ENCODE measurements around the gene PDE4DIP.
A peak's percentile ranks its signal among the peaks of the same experiment; 100 is the strongest.
"Not testable (repeated sequence)": the region's sequence is repeated elsewhere in the genome, so short reads cannot be mapped to it uniquely, and the experiment has no call there.

PDE4DIP gene

DNA sequence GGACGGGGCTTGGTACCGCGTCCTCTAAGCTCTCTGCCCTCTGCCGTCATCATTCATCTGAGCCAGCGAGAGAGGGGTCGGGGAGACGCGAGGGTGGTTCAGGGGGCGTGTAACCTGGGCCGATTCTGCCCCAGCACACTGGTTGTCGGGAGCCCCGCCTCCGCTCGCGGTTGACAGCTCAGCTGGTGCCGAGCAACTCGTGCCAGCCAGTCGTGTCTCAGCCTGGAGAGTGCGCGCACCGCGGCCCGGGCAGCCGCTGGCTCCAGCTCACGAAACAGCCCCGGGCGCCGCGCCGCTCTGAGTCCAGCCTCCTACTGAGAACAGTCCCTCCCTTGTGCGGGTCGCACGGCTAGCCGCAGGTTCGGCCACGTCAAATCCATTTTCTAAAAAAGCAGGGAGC lies at the start of gene PDE4DIP:
Gene PDE4DIP (plus strand): TSS at position 209 of the 400 bp plus-strand sequence. CDS start 347 bp downstream, outside the sequence.
- peak; percentile 22 for DNase-seq

DNA sequence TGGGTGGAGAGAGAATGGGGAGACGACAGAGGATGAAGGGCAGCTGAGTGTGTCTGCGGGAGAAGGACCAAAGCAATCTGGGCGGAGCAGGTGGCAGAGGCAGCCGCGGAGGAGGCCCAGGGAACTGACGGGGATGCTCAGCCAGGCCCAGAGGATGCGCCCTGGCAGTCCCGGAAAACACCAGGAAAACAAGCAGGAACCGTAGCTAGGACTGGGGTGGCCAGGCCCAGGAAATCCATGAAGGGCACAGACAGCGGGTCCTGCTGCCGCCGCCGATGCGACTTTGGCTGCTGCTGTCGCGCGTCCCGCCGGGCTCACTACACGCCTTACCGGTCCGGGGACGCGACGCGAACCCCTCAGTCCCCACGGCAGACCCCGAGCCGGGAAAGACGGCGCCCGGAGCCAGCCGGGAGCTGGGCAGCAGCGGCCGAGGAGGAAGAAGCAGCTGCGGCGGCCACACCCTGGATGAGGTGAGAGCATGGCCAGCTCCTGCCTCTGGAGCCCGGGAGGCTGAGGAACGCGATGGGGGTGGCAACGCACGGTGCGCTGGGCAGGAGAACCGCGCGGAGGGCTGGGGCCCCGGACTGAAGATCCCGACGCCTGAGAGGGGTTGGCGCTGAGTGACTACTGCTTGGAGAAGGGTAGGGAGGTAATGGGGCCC lies 35.8 kb upstream of the PDE4DIP start:
- DNase-seq, result not testable (repeated sequence)

DNA sequence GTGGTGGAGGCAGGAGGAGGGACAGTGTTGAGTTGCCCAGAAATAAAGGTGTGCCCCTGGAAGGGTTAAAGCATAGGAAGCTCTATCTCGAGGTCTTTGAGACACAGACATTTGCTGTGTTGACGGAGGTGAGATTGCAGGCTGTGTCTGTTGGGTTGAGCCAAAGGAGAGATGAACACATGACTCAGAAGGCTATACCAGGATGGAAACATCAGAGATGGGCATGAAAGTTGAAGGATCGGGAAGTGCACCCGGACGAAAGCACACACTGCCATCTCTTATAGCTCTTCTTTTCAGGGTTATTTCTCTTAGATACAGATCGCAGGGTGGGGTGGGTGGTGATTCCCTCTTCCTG lies 35.3 kb upstream of the PDE4DIP start:
- not testable (repeated sequence) for DNase-seq

DNA sequence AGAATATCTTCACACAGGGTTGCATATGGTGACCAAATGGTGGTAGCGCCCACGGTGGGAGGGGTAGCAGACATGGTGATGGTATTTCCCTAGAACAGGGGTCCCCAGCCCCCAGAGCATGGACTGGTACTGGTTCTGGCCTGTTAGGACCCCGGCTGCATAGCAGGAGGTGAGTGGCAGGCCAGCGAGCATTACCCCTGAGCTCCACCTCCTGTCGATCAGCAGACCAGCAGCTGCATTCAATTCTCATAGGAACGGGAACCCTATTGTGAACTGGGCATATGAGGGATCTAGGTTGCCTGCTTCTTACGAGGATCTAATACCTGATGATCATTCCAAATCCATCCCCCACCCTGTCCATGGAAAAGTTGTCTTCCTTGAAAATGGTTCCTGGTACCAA lies 22.0 kb upstream of the PDE4DIP start:
- DNase-seq, result not testable (repeated sequence)

DNA sequence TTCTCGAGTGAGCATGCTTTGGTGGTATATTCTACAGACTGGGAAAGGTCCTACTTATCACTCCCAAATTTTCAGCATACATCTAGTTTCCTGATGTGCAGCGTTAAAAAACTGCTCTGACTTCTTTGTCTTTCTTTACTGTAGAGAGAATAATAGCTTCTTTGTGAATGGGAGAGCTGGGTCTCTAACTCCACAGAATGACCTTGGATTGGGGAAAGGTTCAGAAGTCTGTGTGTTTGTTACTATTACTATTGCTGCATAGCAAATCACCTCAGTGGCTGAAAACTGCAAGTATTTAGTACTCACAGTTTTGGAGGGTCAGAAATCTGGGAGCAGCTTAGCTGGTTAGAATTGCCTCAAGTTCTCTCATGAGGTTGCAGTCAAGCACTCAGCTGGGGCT lies 20.4 kb upstream of the PDE4DIP start:
- not testable (repeated sequence) for DNase-seq

DNA sequence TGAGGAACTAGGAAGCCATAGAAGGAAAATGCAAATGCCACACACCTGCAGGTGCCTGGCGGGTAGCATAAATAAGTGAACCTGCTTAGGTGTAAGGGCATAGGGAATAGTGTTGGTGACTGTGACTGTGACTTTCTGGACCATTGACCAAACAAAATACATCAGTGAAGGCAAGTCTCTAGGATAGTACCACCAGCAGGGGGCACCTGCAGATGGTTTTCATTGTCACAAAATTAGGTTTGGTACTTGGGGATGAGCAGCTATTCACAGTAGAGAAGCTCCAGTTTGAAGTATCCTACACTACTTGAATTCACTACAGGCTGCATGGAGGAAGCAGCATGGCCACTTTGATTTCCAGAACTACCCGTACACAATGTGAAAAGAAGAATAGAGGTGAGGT lies 19.2 kb upstream of the PDE4DIP start:
- DNase-seq, result not testable (repeated sequence)

DNA sequence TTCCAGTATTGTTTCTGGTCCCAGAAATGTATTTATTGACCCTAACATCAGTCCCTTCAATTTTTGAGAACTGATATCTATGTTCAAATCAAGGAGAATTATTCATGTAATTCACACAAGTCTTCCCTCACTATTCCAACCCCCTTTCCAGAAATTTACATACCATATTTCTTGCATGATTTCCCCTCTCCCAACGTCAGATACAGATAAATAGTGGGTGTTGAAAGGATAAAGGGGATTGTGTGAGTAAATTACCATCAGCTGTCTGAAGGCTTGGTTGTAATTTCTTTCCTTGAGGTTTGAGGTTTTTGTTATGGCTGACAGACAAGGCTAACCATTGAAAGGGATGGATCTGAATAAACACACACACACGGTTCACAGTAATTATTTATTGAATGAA lies 15.7 kb upstream of the PDE4DIP start:
- not testable (repeated sequence) for DNase-seq

DNA sequence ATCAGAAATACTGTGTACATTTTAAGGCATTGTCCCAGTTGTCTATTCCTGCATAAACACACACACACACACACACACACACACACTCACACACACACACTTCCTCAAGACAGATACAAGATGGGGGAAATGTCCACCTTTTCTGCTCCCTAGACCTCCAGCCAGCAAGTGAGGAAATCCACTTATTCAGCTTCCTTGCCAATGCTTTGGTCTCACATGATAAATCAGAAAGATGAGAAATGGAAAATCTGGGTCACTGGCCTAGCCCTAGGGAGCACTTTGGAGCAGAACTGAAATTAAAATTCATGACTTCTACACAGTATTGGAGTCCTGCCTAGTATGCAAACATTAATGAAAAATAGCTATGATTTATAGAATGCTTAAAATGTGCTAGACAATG lies 15.3 kb upstream of the PDE4DIP start:
- DNase-seq, result not testable (repeated sequence)

DNA sequence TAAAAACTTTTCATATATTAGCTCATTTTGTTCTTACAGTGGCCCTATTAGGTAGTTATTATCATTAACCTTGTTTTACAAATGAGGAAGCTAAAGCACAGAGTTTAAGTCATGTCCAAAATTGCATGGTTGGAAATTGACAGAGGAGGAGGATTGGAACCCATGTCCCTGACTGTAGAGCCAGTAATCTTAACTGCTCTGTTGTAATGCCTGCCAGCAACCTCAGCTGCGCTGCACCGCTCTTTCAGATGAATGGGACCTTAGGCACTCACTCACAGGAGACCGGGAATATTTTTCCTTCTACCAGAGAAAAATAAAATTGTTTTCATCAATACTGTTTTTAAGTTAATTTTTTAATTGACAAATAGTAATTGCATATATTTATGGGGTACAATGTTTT lies 14.9 kb upstream of the PDE4DIP start:
- not testable (repeated sequence) for DNase-seq

DNA sequence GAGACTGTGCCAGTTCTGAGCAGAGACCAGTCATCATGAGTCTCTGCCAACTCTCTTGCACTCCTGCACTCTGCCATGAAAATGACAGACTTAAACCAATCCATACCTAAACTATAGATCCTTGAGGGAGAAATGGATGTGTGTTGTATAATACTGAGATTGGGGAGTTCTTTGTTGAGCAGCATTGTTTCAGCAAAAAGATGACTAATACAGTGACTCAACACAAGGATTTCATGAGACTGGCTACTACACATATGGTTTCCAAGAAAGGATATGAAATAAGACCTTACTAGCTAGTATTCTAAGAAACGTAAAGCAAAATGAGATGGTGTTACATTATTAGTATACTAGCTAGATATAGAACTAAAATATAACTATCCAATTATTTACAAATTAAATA lies 3.0 kb upstream of the PDE4DIP start:
- not testable (repeated sequence) for DNase-seq

DNA sequence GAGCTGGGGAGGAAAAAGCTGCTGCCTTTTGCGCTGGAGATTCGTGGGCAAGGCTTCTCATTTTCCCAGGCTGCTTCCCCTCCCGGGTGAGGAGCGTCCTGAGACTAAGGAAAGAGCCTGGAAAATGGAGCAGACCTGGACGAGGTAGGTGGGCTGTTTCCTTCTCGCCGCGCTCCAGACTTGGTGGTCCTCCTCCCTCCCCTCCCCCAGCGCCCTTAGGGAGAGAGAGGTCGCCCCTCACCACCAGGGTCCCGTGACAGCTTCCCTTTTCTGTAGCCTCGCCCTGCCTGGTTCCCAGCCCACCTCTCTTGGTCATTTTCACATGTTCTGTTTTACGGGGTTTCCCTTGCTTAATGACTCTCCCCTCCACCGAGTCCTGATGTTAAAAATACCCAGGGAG lies 423 bp downstream of the PDE4DIP start:
- not testable (repeated sequence) for DNase-seq

DNA sequence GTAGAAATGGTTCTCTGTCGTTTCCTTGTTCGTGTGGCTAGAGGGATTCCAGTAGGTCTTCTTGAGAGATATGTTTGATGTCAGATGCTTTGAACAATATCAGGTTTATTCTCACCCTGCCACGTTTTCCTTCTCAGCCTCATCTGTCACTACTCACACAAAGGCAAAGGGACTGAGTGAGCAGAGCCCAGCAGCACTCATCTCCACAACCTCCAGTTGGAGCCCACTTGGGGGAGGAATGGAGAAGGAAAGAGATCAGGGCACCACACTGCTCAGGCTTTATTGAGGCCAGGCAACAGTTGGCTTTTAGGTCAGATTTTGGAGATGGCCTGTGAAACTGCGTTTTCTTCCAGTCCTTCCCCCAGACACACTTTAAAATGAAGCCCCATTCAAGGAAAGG lies 840 bp downstream of the PDE4DIP start:
- DNase-seq, result not testable (repeated sequence)

DNA sequence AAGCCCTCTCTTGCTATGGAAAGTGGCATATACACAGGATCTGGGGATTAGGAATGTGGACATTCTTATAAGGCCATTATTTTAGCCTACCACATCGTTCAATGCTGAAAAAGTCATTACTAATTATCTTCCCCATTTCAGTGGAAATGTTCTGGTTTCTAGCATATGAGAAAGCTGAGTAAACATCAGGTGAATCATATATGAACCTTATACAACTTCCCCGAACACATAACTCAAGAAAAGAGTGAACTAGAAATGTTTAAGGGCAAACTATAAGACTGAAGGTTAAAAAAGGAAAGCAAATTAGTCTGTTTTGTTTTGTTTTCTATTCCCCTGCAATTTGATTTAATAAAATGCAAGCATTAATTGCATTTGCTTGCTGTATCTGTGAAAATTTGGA lies 6.1 kb downstream of the PDE4DIP start:
- DNase-seq, result not testable (repeated sequence)

DNA sequence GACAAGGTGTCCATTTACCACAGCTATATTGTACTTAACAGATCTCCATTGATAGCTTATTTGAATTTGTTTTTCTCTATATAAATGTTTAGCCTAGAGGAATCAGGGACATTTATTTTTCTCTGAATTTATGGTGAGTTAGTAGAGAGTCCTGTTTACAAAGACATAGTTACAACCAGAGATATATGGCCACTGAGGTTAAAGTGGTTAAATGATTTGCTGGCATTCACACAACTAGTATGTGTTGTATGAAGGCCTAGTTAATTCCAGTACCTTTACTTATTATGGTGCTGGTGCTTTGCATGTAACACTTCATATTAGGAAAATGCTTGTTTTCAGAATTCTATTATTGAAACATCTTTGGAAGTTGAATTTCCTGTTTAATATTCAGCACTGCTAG lies 6.6 kb downstream of the PDE4DIP start:
- DNase-seq, result not testable (repeated sequence)

DNA sequence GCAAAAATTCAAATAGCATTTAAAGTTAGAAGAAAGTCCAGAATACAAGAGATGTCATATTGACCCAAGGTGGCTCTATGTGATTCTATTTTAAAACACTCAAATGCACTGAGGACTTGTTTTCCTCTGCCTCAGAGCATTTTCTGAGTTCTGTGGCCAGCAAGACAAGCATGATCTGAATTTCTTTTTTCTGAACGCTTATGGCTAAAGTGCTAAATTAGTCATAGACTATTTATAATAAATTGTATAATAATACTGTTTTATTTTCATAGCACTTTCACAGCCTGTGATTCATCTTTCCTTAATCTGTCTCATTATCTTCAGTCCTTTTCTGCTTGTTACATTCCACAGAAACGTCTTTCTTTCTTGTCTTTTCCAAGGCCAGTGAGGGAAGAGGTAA lies 7.5 kb downstream of the PDE4DIP start:
- not testable (repeated sequence) for DNase-seq

DNA sequence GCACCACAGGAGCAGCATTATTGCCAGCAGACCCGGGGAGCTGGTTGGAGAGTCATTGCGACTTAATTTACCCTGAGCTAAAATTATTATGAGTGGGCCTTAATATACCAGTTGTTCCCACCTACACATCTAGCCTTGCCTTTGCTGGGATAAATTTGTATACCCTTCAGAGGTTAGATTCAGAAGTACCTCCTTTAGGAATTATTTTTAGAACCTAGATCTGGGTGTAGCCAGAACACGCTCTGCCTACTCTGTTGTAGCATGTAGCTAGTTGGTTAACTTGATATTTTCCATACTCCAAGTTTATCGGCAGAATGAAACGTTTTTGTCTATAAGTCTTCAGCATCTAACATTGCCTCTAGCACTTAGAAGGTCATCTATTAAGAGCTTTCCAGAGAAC lies 9.1 kb downstream of the PDE4DIP start:
- DNase-seq, result not testable (repeated sequence)

DNA sequence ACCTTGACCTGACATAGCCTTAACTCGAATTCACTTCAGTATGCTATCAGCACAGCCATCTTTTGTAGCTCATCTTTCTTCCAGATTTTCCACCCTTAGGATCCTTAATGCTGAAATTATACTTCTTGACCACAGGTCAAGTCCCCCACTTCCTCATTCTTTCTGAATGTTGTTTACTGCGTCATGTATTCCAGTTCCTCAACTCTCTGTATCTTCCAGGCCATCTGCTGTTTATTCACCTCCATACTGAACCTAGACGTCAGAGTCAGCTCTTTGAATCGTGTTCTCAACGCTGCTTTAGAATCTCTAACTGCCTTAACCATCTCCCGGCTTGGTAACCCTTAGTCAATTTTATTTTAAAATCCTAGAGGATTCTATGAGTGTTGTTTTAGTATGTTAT lies 9.8 kb downstream of the PDE4DIP start:
- not testable (repeated sequence) for DNase-seq

DNA sequence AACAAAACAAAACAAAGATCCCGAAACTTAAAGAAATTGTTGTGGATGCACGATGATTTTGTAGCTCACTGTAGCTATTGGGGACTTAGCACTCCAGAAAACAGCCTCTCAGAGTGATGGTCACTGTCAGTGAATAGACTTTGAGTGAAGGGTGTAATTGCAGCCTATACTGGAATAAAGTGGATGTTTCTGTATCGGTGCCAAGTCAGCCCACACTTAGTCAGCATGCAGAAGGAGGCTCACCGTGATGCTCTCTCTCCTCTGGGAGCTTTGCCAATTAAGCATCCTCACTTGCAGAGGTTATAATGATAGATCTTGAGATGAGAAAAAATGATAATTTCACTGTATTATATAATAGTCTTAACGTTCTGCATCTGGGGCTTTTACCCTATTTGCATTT lies 11.1 kb downstream of the PDE4DIP start:
- DNase-seq, result not testable (repeated sequence)

DNA sequence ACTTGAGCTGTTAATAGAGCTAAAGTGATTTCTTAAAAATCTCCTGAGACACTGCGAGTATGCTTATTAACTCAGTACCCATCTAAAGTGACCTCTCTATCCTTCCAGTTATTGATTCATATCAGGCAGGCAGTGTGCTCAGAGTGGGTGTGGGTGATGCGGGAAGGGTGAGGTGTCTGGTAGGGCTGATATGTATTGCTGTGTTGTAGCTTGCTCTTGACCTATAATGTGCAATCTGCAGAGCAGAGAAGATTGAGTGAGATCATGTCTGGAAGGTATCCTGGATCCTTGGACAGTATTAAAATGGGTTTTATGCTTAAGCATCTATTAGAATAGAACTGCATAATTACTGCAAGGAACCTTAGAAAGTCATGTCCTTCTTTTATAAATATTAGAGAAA lies 15.8 kb downstream of the PDE4DIP start:
- not testable (repeated sequence) for DNase-seq

DNA sequence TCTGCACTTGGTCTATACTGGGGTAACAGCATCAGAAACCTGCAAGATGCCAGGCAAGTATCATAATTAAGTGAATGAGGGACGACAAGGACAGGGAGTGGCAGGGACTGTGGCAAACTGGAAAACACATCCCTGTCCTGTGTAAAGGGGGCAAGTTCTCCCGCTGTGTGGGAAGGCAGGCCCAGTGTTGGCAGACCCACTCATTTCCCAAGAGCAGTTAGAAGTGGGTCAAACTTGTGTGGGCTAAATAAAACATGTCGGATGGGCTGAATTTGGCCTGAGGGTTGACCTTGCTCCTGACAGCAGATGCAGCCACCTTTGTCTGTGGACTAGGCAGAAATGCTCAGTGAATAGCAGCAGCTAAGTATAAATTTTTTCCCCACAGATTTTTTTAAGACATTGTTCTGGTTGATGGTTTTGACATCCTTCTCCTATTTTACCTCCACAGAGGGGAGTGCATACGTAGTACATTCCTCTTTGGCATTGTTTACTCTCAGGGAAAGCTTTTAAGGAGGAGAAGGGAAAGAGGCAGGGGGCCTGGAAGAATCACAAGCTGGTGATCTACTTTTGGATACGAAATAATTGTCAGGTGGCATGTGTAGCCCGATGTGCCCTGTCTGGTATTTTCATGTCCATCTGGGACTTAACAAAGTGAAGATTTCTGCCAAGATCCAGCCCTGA lies 16.5 kb downstream of the PDE4DIP start:
- DNase-seq, result not testable (repeated sequence)

DNA sequence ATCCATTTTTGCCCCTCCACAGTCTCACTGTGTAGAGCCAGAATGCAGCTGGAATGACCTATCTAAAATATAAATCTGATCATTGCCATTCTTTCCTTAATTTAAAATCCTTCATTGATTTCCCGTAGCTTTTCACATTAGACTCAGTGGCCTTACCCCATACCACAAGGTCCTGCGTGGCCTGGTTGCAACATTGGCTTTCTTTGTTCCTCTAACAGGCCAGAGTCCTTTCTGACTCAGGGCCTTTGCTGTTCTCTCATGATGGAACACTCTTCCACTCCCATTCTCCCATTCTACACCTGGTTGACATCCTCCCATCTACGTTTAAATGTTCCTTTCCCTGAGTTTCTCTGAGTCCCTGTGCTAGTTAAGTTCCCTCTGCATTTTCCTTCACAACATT lies 18.4 kb downstream of the PDE4DIP start:
- DNase-seq, result not testable (repeated sequence)

DNA sequence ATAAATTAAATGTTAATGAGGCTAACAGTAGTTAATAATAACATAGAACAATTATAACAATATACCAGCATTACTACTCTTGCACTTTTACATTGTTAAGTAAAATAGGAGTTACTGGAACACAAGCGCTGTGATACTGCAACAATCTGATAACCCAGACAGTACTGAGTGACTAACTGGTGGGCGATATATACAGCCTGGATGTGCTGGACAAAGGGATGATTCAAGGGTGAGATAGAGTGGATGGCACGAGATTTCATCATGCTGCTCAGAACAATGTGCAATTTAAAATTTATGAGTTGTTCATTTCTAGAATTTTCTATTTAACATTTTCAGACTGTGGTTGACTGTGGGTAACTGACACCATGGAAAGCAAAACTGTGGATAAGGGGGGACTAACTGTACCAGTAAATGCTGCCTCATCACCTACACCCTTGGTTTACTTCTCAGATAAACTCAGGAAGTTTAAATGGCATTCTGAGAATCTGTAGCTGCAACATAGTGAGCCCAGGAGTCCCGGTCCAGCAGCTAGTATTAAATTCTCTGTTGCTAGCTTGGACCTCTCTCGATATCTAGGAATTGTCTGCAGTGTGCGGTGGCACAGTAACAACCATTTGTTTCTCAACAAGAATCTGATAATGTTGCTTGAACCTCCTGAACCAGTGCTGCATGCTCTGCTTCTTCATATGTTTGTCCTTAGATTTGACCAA lies 24.9 kb downstream of the PDE4DIP start:
- DNase-seq, result not testable (repeated sequence)

DNA sequence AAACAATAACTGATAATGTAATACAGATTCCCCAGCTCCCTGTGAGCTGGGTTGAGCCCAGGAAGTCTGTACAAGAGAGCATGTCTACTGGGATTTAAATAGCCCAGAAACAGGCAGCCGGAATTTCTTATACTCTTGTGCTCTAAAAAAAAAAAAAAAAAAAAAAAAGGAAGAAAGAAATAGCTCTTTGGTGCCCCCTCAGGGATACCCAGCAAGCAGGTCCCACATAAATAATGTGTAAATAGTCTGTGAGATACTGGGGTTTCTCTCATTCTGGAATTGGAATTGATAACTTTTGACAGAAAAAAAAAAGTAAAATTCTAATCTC lies 25.4 kb downstream of the PDE4DIP start:
- not testable (repeated sequence) for DNase-seq

All from activated CD4-positive, alpha-beta T cell treated with anti-CD3 and anti-CD28 coated beads, Interleukin-2, Interleukin-6, amounts not matched to agents 100 ng/mL and 50 ng/mL, durations not matched to agents 16 hours and 8 hours (primary cell).